ENCODE results near the gene NKX3-2. TPM values are rescaled to one million over a fixed set of nuclear protein-coding genes. Genes with fewer than 3 reads are reported as not detected.

The NKX3-2 gene
- total and polyA plus RNA-seq, 8 donors = 0.06 to 4.6 (median 0.24) TPM; not detected in 2

GRCh38 chr4:13523591-13524503 lies 20.5 kb downstream of the NKX3-2 start:
- WGBS, 5 donors = 12 to 25% (median 17%) methylated on average over 45 to 59 of the region's 59 CpGs
- Histone ChIP-seq H3K27ac (no peak overlapping the region), H3K9me3 (peaks cover 17 to 29% (median 19%) of the 10 kb centered on the region in 4 donors), H3K4me3 (no peak overlapping the region), H3K27me3 (peaks cover 26 to 98% (median 77%) of the 10 kb centered on the region in 3 donors), H3K4me1 (peaks cover 0 to 27% (median 13%) of the 10 kb centered on the region in 4 donors), H3K36me3 (no peaks in the 10 kb centered on the region)
- TF ChIP-seq POLR2AphosphoS5 (IDR thresholded peaks at IDR 0.05) = no peak
- TF ChIP-seq POLR2A (IDR thresholded peaks at IDR 0.05) = no peak
- no peak for TF ChIP-seq EP300 (IDR thresholded peaks at IDR 0.05)
- TF ChIP-seq, protein P1, sequence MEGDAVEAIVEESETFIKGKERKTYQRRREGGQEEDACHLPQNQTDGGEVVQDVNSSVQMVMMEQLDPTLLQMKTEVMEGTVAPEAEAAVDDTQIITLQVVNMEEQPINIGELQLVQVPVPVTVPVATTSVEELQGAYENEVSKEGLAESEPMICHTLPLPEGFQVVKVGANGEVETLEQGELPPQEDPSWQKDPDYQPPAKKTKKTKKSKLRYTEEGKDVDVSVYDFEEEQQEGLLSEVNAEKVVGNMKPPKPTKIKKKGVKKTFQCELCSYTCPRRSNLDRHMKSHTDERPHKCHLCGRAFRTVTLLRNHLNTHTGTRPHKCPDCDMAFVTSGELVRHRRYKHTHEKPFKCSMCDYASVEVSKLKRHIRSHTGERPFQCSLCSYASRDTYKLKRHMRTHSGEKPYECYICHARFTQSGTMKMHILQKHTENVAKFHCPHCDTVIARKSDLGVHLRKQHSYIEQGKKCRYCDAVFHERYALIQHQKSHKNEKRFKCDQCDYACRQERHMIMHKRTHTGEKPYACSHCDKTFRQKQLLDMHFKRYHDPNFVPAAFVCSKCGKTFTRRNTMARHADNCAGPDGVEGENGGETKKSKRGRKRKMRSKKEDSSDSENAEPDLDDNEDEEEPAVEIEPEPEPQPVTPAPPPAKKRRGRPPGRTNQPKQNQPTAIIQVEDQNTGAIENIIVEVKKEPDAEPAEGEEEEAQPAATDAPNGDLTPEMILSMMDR (IDR thresholded peaks at IDR 0.05) = no peak
- intact Hi-C loops (cut with DNase I; ENCODE audit: low total_unique reads) = no loop called here
- no peak for DNase-seq

- Histone ChIP-seq H3K36me3 (no peaks in the 10 kb centered on the region), H3K27me3 (peaks cover 26 to 94% (median 70%) of the 10 kb centered on the region in 3 donors), H3K9me3 (peaks cover 17 to 29% (median 19%) of the 10 kb centered on the region in 4 donors), H3K4me1 (peaks cover 0 to 20% (median 9%) of the 10 kb centered on the region in 4 donors), H3K27ac (no peak overlapping the region), H3K4me3 (peak overlapping the region in 1 of 4 donors; percentile 16)
- TF ChIP-seq, protein P1 (IDR thresholded peaks at IDR 0.05) = no peak
- TF ChIP-seq POLR2A (IDR thresholded peaks at IDR 0.05) = no peak
- TF ChIP-seq POLR2AphosphoS5 (IDR thresholded peaks at IDR 0.05) = no peak
- WGBS, 5 donors = 7 to 9% (median 8%) methylated on average over 15 to 17 of the region's 17 CpGs
- intact Hi-C loops (cut with DNase I; ENCODE audit: low total_unique reads) = no loop called here
- DNase-seq = no peak
Measured at GRCh38 chr4:13523105-13523477, 21.2 kb downstream of the NKX3-2 start.

- TF ChIP-seq POLR2AphosphoS5 (IDR thresholded peaks at IDR 0.05) (no peak), POLR2A (IDR thresholded peaks at IDR 0.05) (no peak), EP300 (IDR thresholded peaks at IDR 0.05) (no peak)
- TF ChIP-seq, protein P1 (IDR thresholded peaks at IDR 0.05) = no peak
- Histone ChIP-seq H3K27ac (no peak overlapping the region), H3K4me3 (peak overlapping the region in 1 of 4 donors; percentile 16), H3K4me1 (peaks cover 0 to 14% (median 6%) of the 10 kb centered on the region in 4 donors), H3K9me3 (peaks cover 17 to 29% (median 19%) of the 10 kb centered on the region in 4 donors), H3K27me3 (peaks cover 26 to 88% (median 64%) of the 10 kb centered on the region in 3 donors), H3K36me3 (no peaks in the 10 kb centered on the region)
- intact Hi-C loops (cut with DNase I; ENCODE audit: low total_unique reads) = no loop called here
- 3 to 9% (median 4%) methylated on average over 8 to 49 of the region's 49 CpGs for WGBS, 5 donors
- no peak for DNase-seq
Measured at GRCh38 chr4:13522282-13523104, 21.8 kb downstream of the NKX3-2 start.

DNA sequence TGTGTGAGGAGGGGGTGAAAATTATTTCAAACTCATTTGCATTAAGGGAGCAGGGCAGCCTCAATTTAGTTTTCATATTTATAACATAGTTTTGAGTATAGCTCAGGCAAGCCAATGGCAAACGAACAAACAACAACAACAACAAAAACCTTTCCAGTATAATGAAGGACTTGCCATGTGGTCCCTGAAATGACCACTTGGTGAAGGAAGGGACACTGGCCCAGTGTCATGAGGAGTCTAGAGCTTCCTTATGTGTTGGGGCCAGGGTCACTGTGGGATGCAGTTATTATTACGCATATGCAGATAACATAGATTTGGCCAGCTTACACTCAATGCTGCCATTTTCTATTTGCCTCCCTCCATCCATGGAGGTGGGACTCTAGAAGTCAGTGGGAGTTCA lies 23.3 kb downstream of the NKX3-2 start:
- Histone ChIP-seq H3K27ac (no peak overlapping the region), H3K36me3 (no peaks in the 10 kb centered on the region), H3K9me3 (peaks cover 17 to 29% (median 19%) of the 10 kb centered on the region in 4 donors), H3K4me1 (peaks cover 0 to 12% (median 5%) of the 10 kb centered on the region in 4 donors), H3K4me3 (no peak overlapping the region), H3K27me3 (peaks cover 26 to 73% (median 49%) of the 10 kb centered on the region in 3 donors)
- WGBS, 5 donors = 28 to 60% (median 37%) methylated on average over 2 of the region's 2 CpGs
- intact Hi-C loops (cut with DNase I; ENCODE audit: low total_unique reads) = no loop called here
- no peak for DNase-seq
- TF ChIP-seq EP300 (IDR thresholded peaks at IDR 0.05) (no peak), POLR2A (IDR thresholded peaks at IDR 0.05) (no peak), POLR2AphosphoS5 (IDR thresholded peaks at IDR 0.05) (no peak)
- TF ChIP-seq, protein P1 (IDR thresholded peaks at IDR 0.05) = no peak
